OCI-LY3 (cell line): ENCODE measurements around the gene H1-8.

Experiments used
- H2AFZ ChIP-seq: fragments of 200-600, 300-600 bp; shearing (Covaris generic); 2 replicates; pipeline ENCODE4 v1.6.0; 2014; ENCODE audit warnings: antibody characterized with exemption, low read depth, low read length
- H3K27ac ChIP-seq: fragments of 200-600, 300-600 bp; sonication (generic); 2 replicates; pipeline ENCODE4 v1.5.1; 2014; ENCODE audit warnings: mild to moderate bottlenecking, low read length, moderate library complexity, mixed read lengths
- H3K27me3 ChIP-seq: fragments of 200-600, 300-600 bp; sonication (generic); 2 replicates; pipeline ENCODE4 v1.6.1; 2014; ENCODE audit warnings: low read depth, low read length, mixed read lengths
- H3K36me3 ChIP-seq: fragments of 200-600, 300-600 bp; sonication (generic); replicated peaks from 2 replicates; pipeline ENCODE3; 2014; ENCODE audit warnings: low read depth, low read length, mixed read lengths
- H3K4me1 ChIP-seq: fragments of 300-600, 200-600 bp; sonication (generic); 2 replicates; pipeline ENCODE4 v1.6.1; 2014; ENCODE audit warnings: low read length, mixed read lengths
- H3K4me2 ChIP-seq: fragments of 200-600, 300-600 bp; sonication (generic); 2 replicates; pipeline ENCODE4 v1.6.1; 2014; ENCODE audit warnings: low read length, mixed read lengths
- H3K4me3 ChIP-seq: fragments of 300-600, 200-600 bp; sonication (generic); 2 replicates; pipeline ENCODE4 v1.5.1; 2014; ENCODE audit warnings: antibody characterized with exemption, mild to moderate bottlenecking, low read length, moderate library complexity
- H3K79me2 ChIP-seq: fragments of 300-600, 200-600 bp; shearing (Covaris generic); 2 replicates; pipeline ENCODE4 v1.6.1; 2014; ENCODE audit warnings: mild to moderate bottlenecking, low read length, mixed read lengths
- H3K9ac ChIP-seq: fragments of 300-600, 200-600 bp; shearing (Covaris generic); 2 replicates; pipeline ENCODE4 v1.6.0; 2014; ENCODE audit warnings: mild to moderate bottlenecking, low read length, moderate library complexity
- H3K9me3 ChIP-seq: fragments of 200-600, 300-600 bp; shearing (Covaris generic); 2 replicates; pipeline ENCODE4 v1.6.1; 2014; ENCODE audit warnings: low read length, mixed read lengths; ENCODE audit not compliant: insufficient read depth
- H4K20me1 ChIP-seq: fragments of 200-600, 300-600 bp; sonication (generic); 2 replicates; pipeline ENCODE4 v1.6.1; 2016; ENCODE audit warnings: low read length, mixed read lengths; ENCODE audit not compliant: insufficient read depth
- CTCF ChIP-seq: fragments of 200-600, 300-600 bp; sonication (generic); IDR thresholded peaks from 2 replicates; pipeline ENCODE4 v1.5.1; 2014; ENCODE audit warnings: antibody characterized with exemption, low read length, low read depth
- EZH2phosphoT487 ChIP-seq: fragments of 200-600 bp; shearing (Covaris generic); IDR thresholded peaks from 2 replicates; pipeline ENCODE4 v1.6.1; 2018; ENCODE audit warnings: antibody characterized with exemption, mixed run types, low read depth

Gene H1-8

DNA sequence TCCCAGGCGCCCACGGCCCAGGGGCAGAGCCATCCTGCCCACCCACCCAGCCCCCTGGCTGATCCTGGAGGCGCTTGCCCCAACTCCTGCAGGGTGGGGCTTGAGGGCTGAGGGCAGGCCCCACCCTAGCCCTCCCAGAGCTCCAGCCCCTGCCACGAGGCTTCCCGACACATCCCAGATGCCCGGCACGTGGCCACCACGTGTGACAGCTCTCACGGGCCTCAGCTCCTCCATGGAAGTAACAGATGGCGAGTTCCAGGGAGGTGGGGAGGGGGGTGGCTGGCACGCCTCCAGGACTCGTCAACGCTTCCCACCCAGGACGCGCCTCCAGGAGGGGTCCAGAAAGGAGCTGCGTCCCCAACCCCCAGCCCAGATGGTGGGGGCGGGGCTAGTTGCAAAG is 34.4 kb downstream of the H1-8 start:
- Histone ChIP-seq H3K9ac (no peak overlapping the region; the same call in 1 of the 2 replicates), H3K4me3 (0 out of 2 replicates have a peak overlapping the region, but pooled peaks have one; percentile 33), H3K27ac (no peak overlapping the region), H3K36me3 (no peaks in the 10 kb centered on the region), H3K79me2 (no peaks in the 10 kb centered on the region), H3K4me1 (peaks cover 28% of the 10 kb centered on the region), H3K27me3 (no peaks in the 10 kb centered on the region), H2AFZ (no peak overlapping the region; the same call in 1 of the 2 replicates), H3K9me3 (no peaks in the 10 kb centered on the region), H3K4me2 (peak overlapping the region; percentile 76), H4K20me1 (no peaks in the 10 kb centered on the region)
- no peak for TF ChIP-seq CTCF
- no peak for TF ChIP-seq EZH2phosphoT487

DNA sequence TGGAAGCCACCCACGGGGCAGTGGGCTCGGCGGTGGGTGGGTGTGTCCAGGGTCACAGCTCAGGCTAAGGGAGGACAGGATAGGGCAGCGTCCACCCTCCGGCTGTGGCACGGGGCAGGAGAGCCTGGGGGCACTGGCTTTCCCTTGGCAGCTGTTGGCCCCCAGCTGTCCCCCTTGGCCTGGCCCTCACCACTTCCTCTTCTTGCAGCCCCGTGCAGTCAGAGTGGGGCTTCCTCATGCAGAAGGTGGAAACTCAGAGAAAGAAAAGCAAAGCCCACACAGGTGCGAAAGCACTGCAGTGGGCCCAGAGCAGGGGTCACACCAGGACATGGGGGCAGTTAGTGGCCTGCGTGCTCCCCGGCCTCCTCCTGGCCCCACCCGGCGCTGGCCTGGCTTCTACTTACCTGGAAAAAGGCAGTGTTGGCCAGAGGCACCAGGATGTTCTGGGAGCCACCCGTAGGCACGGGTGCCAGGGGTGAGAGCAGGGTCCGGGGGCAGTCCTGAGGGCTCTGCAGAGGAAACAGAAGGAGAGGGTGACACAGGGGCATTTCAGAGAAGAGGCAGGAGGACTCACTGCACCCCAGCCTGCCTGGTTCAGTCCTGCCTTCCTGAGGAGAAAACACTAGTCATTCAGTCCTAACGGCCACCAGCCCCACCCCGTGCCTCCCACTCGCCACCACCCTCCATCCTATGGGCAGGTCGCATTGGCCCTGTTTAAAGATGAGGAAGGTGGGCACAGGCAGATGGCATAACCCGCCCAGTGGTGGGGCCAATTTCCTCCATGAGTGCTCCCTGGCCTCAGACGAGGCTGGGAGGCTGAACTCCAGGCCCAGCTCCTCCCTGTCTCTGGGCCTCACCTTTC is 35.2 kb downstream of the H1-8 start:
- no peaks in the 10 kb centered on the region for H3K36me3 ChIP-seq

DNA sequence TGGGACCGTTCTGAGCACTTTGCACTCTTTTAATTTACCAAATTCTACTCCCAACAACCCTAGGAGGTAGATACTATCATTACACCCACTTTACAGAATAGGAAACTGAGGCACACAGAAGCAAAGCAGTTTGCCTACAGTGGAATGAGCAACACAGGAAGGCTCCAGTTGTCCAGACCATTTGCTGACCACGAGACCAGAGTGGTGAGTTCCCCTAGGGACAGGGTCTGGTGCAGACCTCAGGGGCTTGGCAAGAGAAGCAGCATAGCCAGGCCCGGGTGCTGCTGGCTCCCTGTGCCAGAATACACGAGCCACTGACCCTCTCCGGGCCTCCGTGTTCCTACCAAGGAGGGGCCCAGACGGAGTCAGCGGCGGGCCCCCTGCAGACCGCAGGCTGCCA is 37.0 kb downstream of the H1-8 start:
- Histone ChIP-seq H3K9me3 (no peaks in the 10 kb centered on the region), H4K20me1 (no peaks in the 10 kb centered on the region), H3K36me3 (no peaks in the 10 kb centered on the region), H3K4me3 (no peak overlapping the region), H3K27ac (no peak overlapping the region), H2AFZ (no peak overlapping the region), H3K79me2 (no peaks in the 10 kb centered on the region), H3K4me1 (peaks cover 37% of the 10 kb centered on the region), H3K4me2 (no peak overlapping the region), H3K9ac (no peak overlapping the region), H3K27me3 (no peaks in the 10 kb centered on the region)
- no peak for TF ChIP-seq EZH2phosphoT487

More for the DNA sequence above, 35.2 kb downstream of the H1-8 start:
- Histone ChIP-seq H3K4me3 (peak overlapping the region; percentile 33; the same call in 1 of the 2 replicates), H3K79me2 (no peaks in the 10 kb centered on the region), H4K20me1 (no peaks in the 10 kb centered on the region), H3K27ac (0 out of 2 replicates have a peak overlapping the region, but pooled peaks have one; percentile 2), H3K27me3 (no peaks in the 10 kb centered on the region), H3K9me3 (no peaks in the 10 kb centered on the region), H3K9ac (peak overlapping the region; percentile 4; the same call in 1 of the 2 replicates), H2AFZ (no peak overlapping the region), H3K4me1 (peaks cover 32% of the 10 kb centered on the region), H3K4me2 (peak overlapping the region; percentile 76)
- TF ChIP-seq EZH2phosphoT487 (no peak), CTCF (no peak)

DNA sequence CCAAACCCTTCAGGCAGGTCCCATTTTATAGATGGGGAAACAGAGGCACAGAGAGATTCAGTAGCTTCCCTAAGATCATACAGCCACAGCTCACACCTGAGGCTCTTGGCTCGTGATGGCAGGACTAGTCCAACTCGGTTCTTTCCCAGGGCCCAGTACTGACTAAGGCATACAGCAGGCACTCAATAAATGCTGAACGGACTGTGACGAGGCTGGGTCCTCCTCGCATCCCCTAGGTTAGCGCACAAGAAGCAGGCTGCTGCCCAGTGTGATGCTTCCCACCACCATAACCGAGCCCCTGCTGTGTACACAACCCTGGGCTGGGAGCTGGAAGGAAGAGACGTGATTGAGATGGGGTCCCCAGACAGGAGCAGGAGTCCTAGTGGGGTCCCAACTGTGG is 38.6 kb downstream of the H1-8 start:
- Histone ChIP-seq H3K4me3 (no peak overlapping the region), H3K4me1 (peaks cover 31% of the 10 kb centered on the region), H3K9ac (no peak overlapping the region), H3K36me3 (no peaks in the 10 kb centered on the region), H3K4me2 (no peak overlapping the region), H4K20me1 (no peaks in the 10 kb centered on the region), H3K9me3 (no peaks in the 10 kb centered on the region), H3K79me2 (no peaks in the 10 kb centered on the region), H3K27ac (no peak overlapping the region), H3K27me3 (no peaks in the 10 kb centered on the region), H2AFZ (no peak overlapping the region)
- TF ChIP-seq CTCF (no peak), EZH2phosphoT487 (no peak)
